DOHH2 (cell line): ENCODE measurements around the gene SPON1.

Source experiments
- H3F3A ChIP-seq: fragments of 200-600 bp; sonication (generic), shearing (Covaris generic); 2 replicates; pipeline ENCODE4 v1.6.0; 2016; ENCODE audit warnings: antibody characterized with exemption, mild to moderate bottlenecking; ENCODE audit not compliant: control insufficient read depth, insufficient read depth
- H3K27ac ChIP-seq: fragments of 200-600 bp; sonication (generic); 2 replicates; pipeline ENCODE4 v1.5.1; 2014; ENCODE audit warnings: low read depth, mild to moderate bottlenecking, low read length, moderate library complexity
- H3K27me3 ChIP-seq: fragments of 200-600 bp; sonication (generic); 2 replicates; pipeline ENCODE4 v1.6.1; 2014; ENCODE audit warnings: mild to moderate bottlenecking, low read length, mixed read lengths; ENCODE audit not compliant: control insufficient read depth
- H3K36me3 ChIP-seq: fragments of 200-600 bp; sonication (generic); 2 replicates; pipeline ENCODE4 v1.6.1; 2014; ENCODE audit warnings: mild to moderate bottlenecking, low read length, moderate library complexity, mixed read lengths; ENCODE audit not compliant: control insufficient read depth
- H3K4me1 ChIP-seq: fragments of 200-600 bp; sonication (generic); 2 replicates; pipeline ENCODE4 v1.6.1; 2014; ENCODE audit warnings: mild to moderate bottlenecking, low read length, mixed read lengths; ENCODE audit not compliant: control insufficient read depth
- H3K4me2 ChIP-seq: fragments of 200-600 bp; sonication (generic); 2 replicates; pipeline ENCODE4 v1.6.0; 2014; ENCODE audit warnings: mild to moderate bottlenecking, low read length, moderate library complexity
- H3K4me3 ChIP-seq: fragments of 200-600 bp; sonication (generic); 2 replicates; pipeline ENCODE4 v1.5.1; 2014; ENCODE audit warnings: mild to moderate bottlenecking, low read length, mixed read lengths
- H3K79me2 ChIP-seq: fragments of 200-600 bp; sonication (generic); 2 replicates; pipeline ENCODE4 v1.6.1; 2014; ENCODE audit warnings: mild to moderate bottlenecking, low read length, mixed read lengths; ENCODE audit not compliant: control insufficient read depth
- H3K9me2 ChIP-seq: fragments of 200-600 bp; sonication (generic); replicated peaks from 2 replicates; pipeline ENCODE4 v1.6.1; 2014; ENCODE audit warnings: mild to moderate bottlenecking, low read length, mixed read lengths; ENCODE audit not compliant: control insufficient read depth
- H3K9me3 ChIP-seq: fragments of 200-600 bp; sonication (generic); 2 replicates; pipeline ENCODE4 v1.6.1; 2014; ENCODE audit warnings: antibody characterized with exemption, low read length, mixed read lengths; ENCODE audit not compliant: control insufficient read depth, insufficient read depth
- H4K20me1 ChIP-seq: fragments of 200-600 bp; sonication (generic); 2 replicates; pipeline ENCODE4 v1.6.0; 2014; ENCODE audit warnings: low read depth, mild to moderate bottlenecking, antibody characterized with exemption, low read length, moderate library complexity; ENCODE audit not compliant: control insufficient read depth, insufficient read depth
- CTCF ChIP-seq: fragments of 200-600 bp; sonication (generic); IDR thresholded peaks from one replicate; pipeline ENCODE4 v1.5.1; 2014; ENCODE audit warnings: antibody characterized with exemption, mild to moderate bottlenecking, low read depth, low read length; ENCODE audit not compliant: poor library complexity, severe bottlenecking
- EZH2phosphoT487 ChIP-seq: fragments of 200-600 bp; sonication (generic); IDR thresholded peaks from 2 replicates; pipeline ENCODE4 v1.6.1; 2017; ENCODE audit warnings: borderline replicate concordance, mild to moderate bottlenecking, antibody characterized with exemption, low read length, moderate library complexity, mixed read lengths

The SPON1 gene

GRCh38 chr11:14052198-14052597 lies 89.7 kb downstream of the SPON1 start:
- no peaks in the 10 kb centered on the region for H3F3A ChIP-seq
- no peaks in the 10 kb centered on the region for H3K36me3 ChIP-seq
- peaks cover 7% of the 10 kb centered on the region; the same call in 1 of the 2 replicates for H3K27me3 ChIP-seq
- no peaks in the 10 kb centered on the region for H4K20me1 ChIP-seq
- H3K9me3 ChIP-seq = no peaks in the 10 kb centered on the region
- H3K79me2 ChIP-seq = no peaks in the 10 kb centered on the region
- H3K4me2 ChIP-seq = no peak overlapping the region
- no peak overlapping the region for H3K4me3 ChIP-seq
- H3K4me1 ChIP-seq = no peaks in the 10 kb centered on the region
- H3K27ac ChIP-seq = no peak overlapping the region
- no peaks in the 10 kb centered on the region for H3K9me2 ChIP-seq
- TF ChIP-seq CTCF = no peak
- no peak for TF ChIP-seq EZH2phosphoT487

GRCh38 chr11:14054116-14055107 lies 91.9 kb downstream of the SPON1 start:
- Histone ChIP-seq H3K4me2 (no peak overlapping the region), H3K27me3 (peaks cover 2% of the 10 kb centered on the region; the same call in 1 of the 2 replicates), H3K79me2 (no peaks in the 10 kb centered on the region), H4K20me1 (no peaks in the 10 kb centered on the region), H3K9me3 (no peaks in the 10 kb centered on the region), H3K27ac (no peak overlapping the region), H3F3A (no peaks in the 10 kb centered on the region), H3K36me3 (no peaks in the 10 kb centered on the region), H3K4me1 (no peaks in the 10 kb centered on the region), H3K9me2 (no peaks in the 10 kb centered on the region), H3K4me3 (no peak overlapping the region)
- TF ChIP-seq CTCF (no peak), EZH2phosphoT487 (no peak)

- TF ChIP-seq CTCF (no peak), EZH2phosphoT487 (no peak)
- H4K20me1 ChIP-seq = no peaks in the 10 kb centered on the region
- H3K9me2 ChIP-seq = no peaks in the 10 kb centered on the region
- H3F3A ChIP-seq = no peaks in the 10 kb centered on the region
- no peaks in the 10 kb centered on the region for H3K4me1 ChIP-seq
- no peak overlapping the region for H3K4me2 ChIP-seq
- H3K27ac ChIP-seq = no peak overlapping the region
- no peaks in the 10 kb centered on the region for H3K36me3 ChIP-seq
- no peak overlapping the region for H3K4me3 ChIP-seq
- no peaks in the 10 kb centered on the region for H3K9me3 ChIP-seq
- H3K27me3 ChIP-seq = peaks cover 2% of the 10 kb centered on the region; the same call in 1 of the 2 replicates
- H3K79me2 ChIP-seq = no peaks in the 10 kb centered on the region
Observed at GRCh38 chr11:14055936-14056335, 93.4 kb downstream of the SPON1 start.
